Stimulated activated CD4-positive, alpha-beta T cell treated with anti-CD3 and anti-CD28 coated beads, Interleukin-1b, Interleukin-23, amount 100 ng/mL, for 48 hours (primary cell): ENCODE data around the gene TOLLIP.
"Not testable (repeated sequence)": the region's sequence is repeated elsewhere in the genome, so short reads cannot be mapped to it uniquely, and the experiment has no call there.

Experiments
- DNase-seq: peaks from one replicate; pipeline ENCODE4 v3.0.0-alpha.2; 2020

The TOLLIP gene

GRCh38 chr11:1343391-1344055 lies 34.1 kb upstream of the TOLLIP start:
- no peak for DNase-seq

GRCh38 chr11:1342946-1343345 lies 33.5 kb upstream of the TOLLIP start:
- DNase-seq = no peak

- no peak for DNase-seq
Measured at GRCh38 chr11:1341928-1342524, 32.6 kb upstream of the TOLLIP start.

- DNase-seq = not testable (repeated sequence)
Measured at GRCh38 chr11:1341226-1341625, 31.8 kb upstream of the TOLLIP start.

- DNase-seq = no peak
Measured at GRCh38 chr11:1340111-1340510, 30.7 kb upstream of the TOLLIP start.

GRCh38 chr11:1339066-1339675 lies 29.7 kb upstream of the TOLLIP start:
- no peak for DNase-seq

GRCh38 chr11:1338201-1339065 lies 29.0 kb upstream of the TOLLIP start:
- DNase-seq = no peak

- no peak for DNase-seq
Measured at GRCh38 chr11:1337647-1338007, 28.2 kb upstream of the TOLLIP start.

GRCh38 chr11:1336836-1337646 lies 27.6 kb upstream of the TOLLIP start:
- DNase-seq = no peak

- DNase-seq = peak; percentile 56
Measured at GRCh38 chr11:1335811-1336761, 26.7 kb upstream of the TOLLIP start.

- no peak for DNase-seq
Measured at GRCh38 chr11:1335264-1335810, 25.9 kb upstream of the TOLLIP start.

- no peak for DNase-seq
Measured at GRCh38 chr11:1333860-1334259, 24.4 kb upstream of the TOLLIP start.

- DNase-seq = no peak
Measured at GRCh38 chr11:1333091-1333772, 23.8 kb upstream of the TOLLIP start.

GRCh38 chr11:1330473-1330872 lies 21.0 kb upstream of the TOLLIP start:
- DNase-seq = no peak

- no peak for DNase-seq
Measured at GRCh38 chr11:1327064-1327460, 17.6 kb upstream of the TOLLIP start.

GRCh38 chr11:1326435-1327063 lies 17.1 kb upstream of the TOLLIP start:
- DNase-seq = no peak

- no peak for DNase-seq
Measured at GRCh38 chr11:1323774-1324173, 14.3 kb upstream of the TOLLIP start.

- no peak for DNase-seq
Measured at GRCh38 chr11:1317993-1318392, 8.6 kb upstream of the TOLLIP start.

- no peak for DNase-seq
Measured at GRCh38 chr11:1317432-1317831, 8.0 kb upstream of the TOLLIP start.
